SHP77 treated with DMSO at 0.1 percent for 48 hours (cell line): ENCODE measurements around the gene KIAA1958.

Experiments used
- DNase-seq: peaks from one replicate; lab custom pipeline; 2025; lab: John Stamatoyannopoulos, UW

The KIAA1958 gene

DNA sequence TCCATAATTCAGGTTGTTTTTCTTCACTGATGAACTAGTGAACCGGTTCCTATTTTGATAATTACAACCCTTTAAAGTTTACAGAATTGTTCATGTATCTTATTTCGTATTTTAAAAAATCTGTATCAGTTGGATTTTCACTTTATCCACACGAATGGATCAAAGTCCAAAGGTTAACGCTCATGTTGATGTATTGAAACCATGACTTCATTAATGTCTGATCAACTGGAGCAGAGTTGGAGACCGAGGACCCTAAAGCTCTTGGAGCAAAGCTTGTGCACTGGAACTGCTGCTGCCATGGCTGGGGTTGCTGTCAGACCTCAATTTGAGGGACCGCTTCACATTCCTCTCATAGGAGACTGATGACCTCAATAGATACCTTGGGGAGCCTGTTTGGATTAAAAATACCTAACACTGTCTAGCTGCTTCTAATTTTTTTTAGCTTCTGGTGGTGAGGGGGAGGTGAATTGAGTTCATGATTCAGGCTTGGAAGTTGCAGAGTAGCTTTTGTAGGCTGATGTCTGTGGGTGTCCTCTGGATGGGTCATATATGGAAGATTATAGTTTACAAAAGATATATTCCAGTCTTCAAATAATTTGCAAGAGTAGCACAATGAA lies 45.1 kb downstream of the KIAA1958 start:
- DNase-seq: no peak

DNA sequence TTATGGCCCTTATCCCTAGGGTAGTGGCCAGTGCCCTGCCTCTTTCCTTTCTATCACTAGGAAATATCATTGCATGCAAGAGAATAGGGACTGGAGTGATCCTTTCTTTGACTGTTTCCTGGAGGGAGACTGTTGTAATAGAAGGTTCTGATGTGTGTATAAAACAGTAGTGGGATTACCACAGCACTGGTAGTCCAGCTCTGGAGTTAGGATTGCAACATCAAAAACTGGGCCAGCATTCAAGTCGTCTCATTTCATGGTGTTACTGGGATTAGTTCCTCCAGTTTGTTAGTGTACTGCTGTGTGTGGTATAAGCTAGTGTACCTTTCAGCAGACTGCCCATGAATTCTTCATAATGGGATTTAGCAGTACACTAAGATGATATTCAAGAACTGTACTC lies 45.8 kb downstream of the KIAA1958 start:
- DNase-seq: no peak

DNA sequence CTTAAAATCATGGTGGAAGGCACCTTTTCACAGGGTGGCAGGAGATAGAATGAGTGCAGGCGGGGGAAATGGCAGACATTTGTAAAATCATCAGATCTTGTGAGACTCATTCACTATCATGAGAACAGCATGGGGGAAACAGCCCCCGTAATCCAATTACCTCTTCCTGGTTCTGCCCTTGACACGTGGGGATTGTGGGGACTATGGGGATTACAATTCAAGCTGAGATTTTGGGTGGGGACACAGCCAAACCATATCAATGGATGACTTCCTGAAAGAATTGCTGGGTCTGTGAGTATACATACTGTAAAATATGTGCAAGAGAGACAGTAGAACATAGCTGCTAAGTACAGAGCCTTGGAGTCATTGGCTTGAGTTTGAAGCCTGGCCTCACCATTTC lies 47.0 kb downstream of the KIAA1958 start:
- no peak for DNase-seq

DNA sequence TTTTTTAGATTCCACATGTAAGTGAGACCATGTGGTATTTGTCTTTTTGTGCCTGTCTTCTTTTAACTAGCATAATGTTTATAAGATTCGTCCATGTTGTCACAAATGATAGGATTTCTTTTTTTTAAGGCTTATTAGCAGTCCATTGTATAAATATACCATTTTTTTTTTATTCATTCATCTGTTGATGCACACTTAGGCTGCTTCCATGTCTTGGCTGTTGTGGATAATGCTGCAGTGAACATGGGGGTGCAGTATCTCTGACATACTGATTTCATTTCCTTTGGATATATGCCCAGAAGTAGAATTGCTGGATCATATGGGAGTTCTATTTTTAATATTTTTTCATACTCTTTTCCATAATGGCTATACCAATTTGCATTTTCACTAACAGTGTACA lies 48.7 kb downstream of the KIAA1958 start:
- DNase-seq: no peak

DNA sequence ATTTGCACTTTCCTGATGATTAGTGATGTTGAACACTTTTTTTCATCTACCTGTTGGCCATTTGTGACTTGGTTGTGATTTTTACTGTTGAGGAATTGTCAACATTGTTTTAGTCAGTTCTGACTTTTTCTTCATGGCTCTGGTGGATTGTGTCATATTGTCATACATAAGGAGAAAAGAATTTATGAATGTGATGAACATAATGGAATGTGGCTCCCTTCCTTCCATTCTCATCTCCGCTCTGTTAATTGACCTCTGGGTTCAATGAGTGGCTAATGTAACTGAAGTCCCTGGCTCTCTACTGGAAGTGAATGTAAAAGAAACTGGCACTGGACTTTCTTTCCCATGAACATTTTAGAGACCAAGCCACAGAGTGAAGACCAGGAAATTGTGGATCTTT lies 49.2 kb downstream of the KIAA1958 start:
- no peak for DNase-seq

DNA sequence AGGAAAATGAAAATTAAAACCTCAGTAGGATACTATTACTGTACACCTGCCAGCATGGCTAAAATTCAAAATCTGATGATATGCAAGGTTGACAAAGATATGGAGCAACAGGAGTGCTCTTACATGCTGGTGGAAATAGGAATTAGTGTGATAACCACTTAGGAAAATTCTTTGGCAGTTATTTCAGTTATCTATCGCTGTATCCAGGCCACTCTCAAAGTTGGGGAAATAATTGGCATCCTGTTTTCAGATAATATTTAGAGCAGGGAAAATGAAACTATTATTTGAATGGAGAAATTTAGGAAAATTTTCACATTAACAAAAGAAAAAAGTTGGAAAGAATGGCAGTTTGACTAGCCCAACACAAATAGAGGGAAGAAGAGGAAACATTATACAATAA lies 50.9 kb downstream of the KIAA1958 start:
- no peak for DNase-seq

DNA sequence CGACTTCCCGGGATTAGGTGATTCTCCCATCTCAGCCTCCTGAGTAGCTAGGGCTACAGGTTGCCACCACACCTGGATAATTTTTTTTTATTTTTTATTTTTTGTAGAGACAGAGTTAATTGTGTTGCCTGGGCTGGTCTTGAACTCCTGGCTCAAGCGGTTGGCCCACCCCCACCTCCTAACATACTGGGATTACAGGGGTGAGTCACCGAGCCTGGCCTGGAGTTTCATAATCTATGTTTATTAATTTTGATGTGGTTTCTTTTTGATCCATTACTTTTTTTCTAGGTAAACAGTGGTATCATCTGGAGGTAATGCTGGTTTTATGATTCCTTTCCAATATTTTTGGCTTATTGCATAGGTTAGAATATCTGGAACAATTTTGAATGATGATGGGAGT lies 54.2 kb downstream of the KIAA1958 start:
- no peak for DNase-seq

DNA sequence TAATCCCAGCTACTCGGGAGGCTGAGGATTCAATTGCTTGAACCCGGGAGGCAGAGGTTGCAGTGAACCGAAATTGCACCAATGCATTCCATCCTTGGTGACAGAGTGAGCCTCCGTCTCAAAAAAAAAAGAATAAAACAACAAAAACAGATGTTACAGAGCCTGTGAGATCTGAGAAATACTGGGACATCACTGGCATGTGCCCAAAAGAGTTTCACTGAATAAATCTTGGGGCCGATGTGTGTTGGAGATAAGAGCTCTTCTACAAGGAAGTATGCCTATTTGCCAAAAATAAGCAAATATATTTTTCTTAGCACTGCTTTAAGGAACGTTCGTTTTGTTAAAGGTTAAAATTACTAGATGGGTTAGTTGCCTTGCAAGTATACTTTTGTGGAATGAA lies 55.1 kb downstream of the KIAA1958 start:
- DNase-seq: no peak

DNA sequence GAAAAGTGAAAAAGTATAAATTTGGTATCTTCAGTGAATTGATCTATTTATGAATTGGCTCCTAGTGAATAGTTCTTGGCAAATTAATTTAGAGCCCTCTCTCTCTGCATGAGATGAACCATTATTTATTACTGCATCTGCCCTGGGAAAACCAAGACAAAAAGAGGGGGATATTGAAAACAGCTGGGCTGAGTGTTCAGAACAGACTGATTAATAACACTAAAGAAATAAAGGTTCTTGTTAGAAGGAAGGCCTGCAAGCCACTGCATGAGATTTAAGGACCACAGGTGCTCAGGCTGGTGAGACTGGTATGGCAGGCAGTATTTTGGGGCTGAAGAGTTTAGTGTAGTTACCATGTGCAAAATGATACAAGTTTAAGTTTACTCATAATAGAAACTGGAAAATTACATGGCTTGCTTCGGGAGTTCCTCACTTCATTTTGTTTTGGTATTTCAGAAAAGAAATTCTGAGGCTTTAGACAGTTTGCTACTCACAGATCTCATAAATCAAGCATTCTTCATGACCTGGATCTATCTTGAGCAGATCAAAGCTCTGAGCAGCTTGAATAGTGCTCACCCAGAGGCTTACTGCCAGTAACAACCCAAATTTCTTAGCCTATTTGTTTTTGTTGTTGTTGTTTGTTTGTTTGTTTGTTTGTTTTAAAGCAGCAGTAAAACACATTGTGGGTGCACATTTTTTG lies 56.1 kb downstream of the KIAA1958 start:
- DNase-seq: no peak

DNA sequence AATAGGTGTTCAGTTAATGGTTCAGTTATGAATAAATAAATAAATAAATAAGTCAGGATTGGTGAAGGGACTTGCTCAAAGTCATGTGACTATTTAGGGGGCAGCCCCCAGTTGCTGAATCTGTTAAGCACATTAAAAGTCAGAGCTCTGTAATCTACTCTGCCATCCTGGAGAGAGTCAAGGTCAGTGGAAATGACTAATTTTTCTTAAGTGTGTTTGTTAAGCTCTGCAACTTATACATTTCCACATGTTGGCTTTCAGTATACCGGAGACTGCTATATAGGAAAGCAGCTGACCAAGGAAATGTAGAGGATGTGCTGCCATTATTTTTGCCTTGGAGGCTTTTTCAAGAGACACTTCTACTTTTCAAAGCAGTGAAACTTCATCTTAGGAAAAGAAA lies 57.9 kb downstream of the KIAA1958 start:
- DNase-seq: no peak

DNA sequence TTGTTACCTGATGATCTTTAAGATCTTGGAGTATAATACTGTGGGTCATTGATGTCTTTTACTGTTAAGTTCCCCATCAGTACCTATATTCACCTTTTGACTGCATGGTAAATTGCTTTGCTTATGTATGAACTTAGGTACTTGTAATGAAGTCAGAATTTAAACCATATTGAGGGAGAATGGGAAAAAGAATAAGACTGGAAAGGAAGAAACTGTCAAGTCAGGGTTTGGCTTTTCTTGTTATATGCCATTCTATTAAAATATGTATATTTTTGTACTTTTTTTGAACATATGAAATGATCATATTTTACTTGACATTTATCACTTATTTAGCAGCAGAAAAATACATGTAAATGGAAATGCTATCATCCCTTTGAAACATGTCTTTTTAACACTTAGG lies 58.6 kb downstream of the KIAA1958 start:
- DNase-seq: no peak

DNA sequence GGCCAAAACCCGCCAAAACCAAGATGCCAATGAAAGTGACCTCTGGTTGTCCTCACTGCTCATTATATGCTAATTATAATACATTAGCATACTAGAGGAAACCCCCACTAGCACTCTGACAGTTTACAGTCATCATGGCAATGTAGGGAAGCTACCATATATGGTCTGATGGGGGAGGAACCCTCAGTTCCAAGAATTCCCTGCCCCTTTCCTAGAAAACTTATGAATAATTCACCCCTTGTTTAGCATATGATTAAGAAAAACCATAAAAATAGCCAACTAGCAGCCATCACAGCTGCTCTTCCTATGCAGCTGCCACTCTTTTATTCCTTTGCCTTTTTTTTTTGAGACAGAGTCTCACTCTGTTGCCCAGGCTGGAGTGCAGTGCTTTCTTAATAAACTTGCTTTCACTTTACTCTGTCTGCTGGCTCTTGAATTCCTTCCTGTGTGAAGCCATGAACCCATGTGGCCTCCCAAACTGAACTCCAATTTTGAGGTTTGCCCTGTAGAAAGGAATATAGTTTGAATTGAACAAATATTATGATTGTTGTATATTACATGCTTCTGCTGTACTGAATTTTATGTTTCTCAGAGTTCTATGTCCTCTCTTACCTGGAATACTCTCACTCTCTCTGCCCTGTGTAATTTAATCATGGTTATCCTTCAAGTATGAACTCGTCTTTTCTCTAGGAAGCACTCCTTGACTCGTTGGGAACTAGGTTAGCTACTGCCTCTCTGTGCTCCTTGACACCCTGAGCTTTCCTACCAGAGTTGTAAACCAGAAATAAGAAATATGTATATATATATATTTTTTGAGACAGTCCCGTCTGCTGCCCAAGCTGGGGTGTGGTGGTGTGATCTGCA lies 59.8 kb downstream of the KIAA1958 start:
- DNase-seq: no peak

DNA sequence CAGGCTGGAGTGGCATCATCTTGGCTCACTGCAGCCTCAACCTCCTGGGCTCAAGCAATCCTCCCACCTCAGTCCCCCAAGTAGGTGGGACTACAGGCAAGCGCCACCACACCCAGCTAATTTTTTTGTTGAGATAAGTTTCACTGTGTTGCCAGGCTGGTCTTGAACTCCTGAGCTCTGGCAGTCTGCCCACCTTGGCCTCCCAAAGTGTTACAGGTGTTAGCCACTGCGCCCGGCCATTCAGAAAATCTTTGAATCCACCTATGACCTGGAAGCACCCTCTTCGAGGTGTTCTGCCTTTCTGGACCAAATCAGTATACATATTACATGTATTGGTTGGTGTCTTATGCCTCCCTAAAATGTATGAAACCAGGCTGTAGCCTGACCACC lies 61.4 kb downstream of the KIAA1958 start:
- no peak for DNase-seq

DNA sequence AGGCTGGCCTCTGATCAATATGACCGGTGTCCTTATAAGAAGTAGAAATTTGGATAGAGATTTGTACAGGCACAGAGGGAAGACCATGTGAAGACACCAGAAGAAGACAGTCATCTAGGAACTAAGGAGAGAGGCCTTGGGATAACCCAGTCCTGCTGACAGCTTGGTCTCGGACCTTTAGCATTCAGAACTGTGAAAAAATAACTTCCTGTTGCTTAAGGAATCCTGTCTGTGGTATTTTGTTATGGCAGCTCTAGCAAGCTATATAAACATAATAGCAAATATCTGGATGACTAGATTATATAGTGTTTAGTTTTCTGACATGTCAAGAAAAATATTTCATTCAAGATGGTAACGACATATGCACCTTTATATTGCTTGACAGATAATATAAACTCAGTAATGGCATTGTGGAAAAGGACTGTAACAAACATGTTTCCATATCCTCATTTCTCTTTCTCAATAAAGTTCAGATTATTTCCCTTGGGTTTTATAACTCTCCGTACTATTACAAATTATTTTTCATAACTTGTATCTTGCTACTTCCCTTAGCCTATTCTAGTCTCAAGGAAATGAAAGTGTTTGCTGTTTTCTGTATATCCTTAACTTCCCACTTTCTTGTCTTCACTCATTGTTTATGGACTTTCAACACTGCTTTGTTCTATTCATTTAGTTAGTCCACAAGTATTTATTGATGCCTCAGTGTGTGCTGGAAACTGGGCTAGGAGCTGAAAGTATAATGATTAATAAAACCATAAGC lies 62.4 kb downstream of the KIAA1958 start:
- no peak for DNase-seq

DNA sequence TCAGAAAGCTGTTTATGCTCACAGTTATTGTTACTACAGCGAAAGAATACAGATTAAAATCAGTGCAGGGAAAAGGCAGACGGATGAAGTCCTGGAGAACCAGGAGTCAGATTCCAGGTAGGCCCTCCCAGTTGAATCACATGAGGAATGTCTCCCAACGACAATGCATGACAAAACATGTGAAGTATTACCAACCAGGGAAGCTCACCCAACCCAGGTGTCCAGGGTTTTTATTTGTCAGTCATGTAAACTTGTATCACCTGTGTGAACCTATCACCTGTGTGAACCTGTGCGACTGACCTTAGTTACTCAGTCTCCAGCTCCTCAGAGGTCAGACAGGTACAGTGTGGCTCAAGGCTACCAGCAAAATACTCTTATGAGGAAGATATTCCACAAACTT lies 63.9 kb downstream of the KIAA1958 start:
- DNase-seq: no peak

DNA sequence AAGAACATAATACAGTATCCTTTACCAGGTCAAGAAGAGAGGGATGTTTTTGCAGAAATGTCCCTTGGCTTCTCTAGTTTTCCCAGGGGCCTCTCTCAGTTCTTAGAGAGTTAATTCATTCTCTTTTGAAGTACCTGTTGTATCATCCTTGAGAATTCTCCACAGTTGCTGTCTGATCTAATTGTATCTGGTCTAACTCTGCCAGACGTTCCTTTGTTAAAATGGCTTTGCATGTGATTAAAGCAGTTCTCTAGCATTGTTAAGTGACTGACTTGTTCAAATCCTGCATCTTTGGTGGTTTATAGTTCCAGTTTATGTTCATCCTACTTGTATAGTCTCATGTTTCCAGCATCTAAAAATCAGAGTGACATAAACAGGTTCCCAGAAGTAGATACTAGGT lies 65.0 kb downstream of the KIAA1958 start:
- DNase-seq: no peak

DNA sequence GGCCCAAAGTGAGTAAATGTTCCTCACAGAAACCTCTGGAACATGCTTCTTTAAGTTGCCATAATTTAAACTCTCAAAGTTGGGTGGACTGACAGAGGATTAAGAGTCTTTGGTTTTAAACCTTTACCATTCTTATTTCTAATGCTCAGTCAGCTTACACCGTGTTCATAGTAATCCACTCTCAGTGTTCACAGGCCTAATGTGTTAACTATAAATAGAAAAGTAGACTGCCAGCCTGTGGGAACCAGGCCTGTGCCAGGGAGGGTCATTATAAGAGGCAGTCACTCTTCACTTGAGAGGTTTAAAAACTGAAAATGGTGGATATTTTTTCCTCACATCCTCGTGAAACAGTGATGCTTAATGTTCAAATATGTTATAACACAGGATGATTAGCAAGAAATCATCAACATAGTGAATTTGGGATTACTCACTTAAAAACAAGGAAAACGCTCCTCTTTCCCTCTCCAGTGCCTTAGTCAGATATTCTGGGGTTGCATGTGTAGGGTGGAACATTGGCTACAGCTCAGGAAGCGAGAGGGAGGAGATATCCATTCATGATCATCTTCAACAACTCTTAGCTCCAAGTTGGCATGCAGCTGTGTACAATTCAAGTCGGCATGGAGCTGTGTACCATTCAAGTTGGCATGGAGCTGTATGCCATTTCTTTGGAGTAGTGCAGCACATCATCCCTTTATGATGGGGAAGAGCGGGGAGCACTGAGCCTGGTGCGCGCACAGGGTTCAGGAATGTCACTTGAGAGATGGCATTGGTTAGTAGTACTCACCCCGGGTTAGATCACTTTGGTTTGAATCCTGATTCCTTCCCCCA lies 65.8 kb downstream of the KIAA1958 start:
- no peak for DNase-seq

DNA sequence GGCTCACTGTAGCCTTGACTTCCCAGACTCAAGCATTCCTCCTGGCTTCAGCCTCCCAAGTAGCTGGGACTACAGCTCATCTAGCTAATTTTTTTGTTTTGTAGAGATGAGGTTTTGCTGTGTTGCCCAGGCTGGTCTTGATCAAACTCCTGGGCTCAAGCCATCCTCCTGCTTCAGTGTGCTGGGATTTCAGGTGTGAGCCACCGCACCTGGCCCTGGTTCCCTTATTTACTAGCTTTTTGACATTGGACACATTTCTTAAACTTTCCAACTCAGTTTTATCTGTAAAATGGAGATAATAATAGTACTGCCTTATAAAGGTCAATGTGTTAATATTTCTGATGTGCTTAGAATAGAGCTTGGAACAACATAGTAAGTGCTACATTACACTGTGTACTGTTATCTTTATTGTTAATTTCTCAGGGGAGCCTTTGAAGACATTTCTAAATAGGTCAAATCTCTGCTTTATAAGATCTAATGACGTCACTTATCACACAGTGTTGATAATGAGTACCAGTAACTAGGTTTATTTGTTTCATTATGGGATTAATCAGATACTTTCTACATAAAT lies 66.7 kb downstream of the KIAA1958 start:
- no peak for DNase-seq

DNA sequence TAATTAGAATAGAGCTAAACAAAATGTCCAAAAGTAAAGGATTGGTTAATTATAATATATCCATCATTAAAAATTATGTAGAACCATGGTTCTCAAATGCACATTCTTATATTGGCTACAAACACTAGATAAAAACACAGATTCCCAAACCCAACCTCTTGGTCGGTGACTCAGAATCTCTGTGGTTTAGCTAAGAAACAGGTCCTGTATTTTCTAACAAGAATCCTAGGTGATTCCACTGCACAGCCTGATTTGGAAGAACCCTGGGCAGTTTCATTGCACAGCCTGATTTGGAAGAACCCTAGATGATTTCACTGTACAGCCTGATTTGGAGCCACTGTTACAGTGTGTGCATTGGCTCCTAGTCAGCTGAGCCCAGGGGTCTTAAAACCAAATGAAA lies 67.9 kb downstream of the KIAA1958 start:
- DNase-seq: no peak

DNA sequence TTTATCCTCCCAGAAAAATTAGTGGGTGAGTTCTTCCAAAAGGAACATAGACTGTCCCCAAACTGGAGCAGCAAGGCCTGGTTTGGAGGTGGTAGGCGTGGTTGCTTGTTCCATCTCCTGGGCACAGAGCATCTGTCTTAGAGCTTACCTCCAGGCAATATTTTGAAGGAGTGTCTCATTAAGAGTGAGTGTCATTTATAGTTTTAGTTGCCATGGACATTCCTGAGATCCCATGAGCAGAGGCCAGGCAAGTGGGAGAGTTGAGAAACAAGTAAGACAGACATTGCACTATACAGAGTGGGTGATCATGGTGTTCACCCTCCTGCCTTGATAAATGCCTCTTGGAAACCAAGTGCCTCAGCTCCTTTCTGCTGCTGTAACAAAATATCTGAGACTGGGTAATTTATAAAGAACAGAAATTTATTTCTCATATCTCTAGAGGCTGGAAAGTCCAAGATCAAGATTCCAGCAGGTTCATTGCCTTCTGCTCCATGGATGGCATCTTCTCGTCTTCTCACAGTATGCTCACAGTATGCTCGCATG lies 68.5 kb downstream of the KIAA1958 start:
- DNase-seq: no peak
